GM23338 (cell line): ENCODE data around the gene UBE2QL1. TPM values are rescaled to one million over a fixed set of nuclear protein-coding genes. Genes with fewer than 3 reads are reported as not detected.

Source experiments
- ATAC-seq: fragments of 200-7000 bp; cut with Tn5 transposase; 3 replicates; pipeline ENCODE4 v1.9.1; 2020
- DNase-seq: peaks from one replicate; pipeline ENCODE4 v3.0.0-alpha.2; 2015; ENCODE audit warnings: low spot score
- H2AFZ ChIP-seq: fragments of 200-600 bp; sonication (generic); 2 replicates; pipeline ENCODE4 v1.8.0; 2016; ENCODE audit warnings: antibody characterized with exemption, mild to moderate bottlenecking, moderate library complexity
- H3F3A ChIP-seq: fragments of 200-600 bp; sonication (generic); replicated peaks from 2 replicates; pipeline ENCODE4 v1.8.0; 2017; ENCODE audit warnings: antibody characterized with exemption, mixed run types, low read depth
- H3K27ac ChIP-seq: fragments of 200-600 bp; sonication (generic); 2 replicates; pipeline ENCODE4 v1.6.1; 2016; ENCODE audit warnings: low read depth
- H3K27me3 ChIP-seq: fragments of 200-600 bp; sonication (generic); 2 replicates; pipeline ENCODE4 v1.8.0; 2016; ENCODE audit warnings: mild to moderate bottlenecking, mixed run types, moderate library complexity; ENCODE audit not compliant: insufficient read depth
- H3K36me3 ChIP-seq: fragments of 200-600 bp; sonication (generic); 2 replicates; pipeline ENCODE4 v1.8.0; 2016; ENCODE audit warnings: mild to moderate bottlenecking; ENCODE audit not compliant: insufficient read depth
- H3K4me1 ChIP-seq: fragments of 200-600 bp; sonication (generic); 2 replicates; pipeline ENCODE4 v1.8.0; 2016; ENCODE audit warnings: mild to moderate bottlenecking, moderate library complexity; ENCODE audit not compliant: insufficient read depth
- H3K4me2 ChIP-seq: fragments of 200-600 bp; sonication (generic); 2 replicates; pipeline ENCODE4 v1.7.1; 2017; ENCODE audit warnings: mixed run types
- H3K4me3 ChIP-seq: fragments of 200-600 bp; sonication (generic); 2 replicates; pipeline ENCODE4 v1.6.1; 2016; ENCODE audit warnings: mixed run types
- H3K79me2 ChIP-seq: fragments of 200-600 bp; sonication (generic); replicated peaks from 2 replicates; pipeline ENCODE4 v1.8.0; 2017; ENCODE audit warnings: mild to moderate bottlenecking; ENCODE audit not compliant: insufficient read depth
- H3K9me2 ChIP-seq: fragments of 200-600 bp; sonication (generic); 2 replicates; pipeline ENCODE4 v1.8.0; 2017; ENCODE audit not compliant: insufficient read depth
- H4K20me1 ChIP-seq: fragments of 200-600 bp; sonication (generic); replicated peaks from 2 replicates; pipeline ENCODE4 v1.8.0; 2017; ENCODE audit warnings: mild to moderate bottlenecking; ENCODE audit not compliant: insufficient read depth
- H3K27ac Mint-ChIP-seq: 2 replicates; pipeline ENCODE4 v1.8.0; 2020; ENCODE audit warnings: inconsistent platforms, mild to moderate bottlenecking, moderate library complexity, mixed read lengths
- H3K27me3 Mint-ChIP-seq: 3 replicates; pipeline ENCODE4 v1.8.0; 2022; ENCODE audit warnings: low read depth, mild to moderate bottlenecking, moderate library complexity, mixed read lengths, inconsistent platforms; ENCODE audit not compliant: insufficient read depth, poor library complexity
- H3K36me3 Mint-ChIP-seq: 3 replicates; pipeline ENCODE4 v1.8.0; 2021; ENCODE audit warnings: low read depth, mild to moderate bottlenecking, inconsistent platforms, moderate library complexity, mixed read lengths
- H3K4me1 Mint-ChIP-seq: 3 replicates; pipeline ENCODE4 v1.8.0; 2020; ENCODE audit warnings: mild to moderate bottlenecking, inconsistent platforms, mixed read lengths
- H3K4me3 Mint-ChIP-seq: 3 replicates; pipeline ENCODE4 v1.8.0; 2021; ENCODE audit warnings: moderate library complexity, mild to moderate bottlenecking, inconsistent platforms, mixed read lengths
- H3K9me3 Mint-ChIP-seq: 3 replicates; pipeline ENCODE4 v1.8.0; 2020; ENCODE audit warnings: moderate library complexity, mild to moderate bottlenecking, inconsistent platforms, mixed read lengths
- CREB1 ChIP-seq: fragments of 250-450 bp; sonication (Bioruptor Pico); IDR thresholded peaks from 2 replicates; pipeline ENCODE4 v1.5.0; 2020; ENCODE audit warnings: low read depth, mild to moderate bottlenecking, moderate library complexity
- CTCF ChIP-seq, 2 experiments: fragments of 200-600 bp in 1 of 2; sonication (generic) in 1 of 2; conservative IDR thresholded peaks; 2 replicates each; pipeline versions ENCODE4 v1.5.1 to v1.6.1; 2016 to 2017; ENCODE audit warnings: antibody characterized with exemption in 2 of 2, low read depth in 2 of 2, mild to moderate bottlenecking in 2 of 2, moderate library complexity in 1 of 2
- ETS1 ChIP-seq: IDR thresholded peaks from 2 replicates; pipeline ENCODE4 v1.6.1; 2016; ENCODE audit warnings: antibody characterized with exemption
- EZH2 ChIP-seq: fragments of 200-600 bp; sonication (generic); IDR thresholded peaks from one replicate; pipeline ENCODE4 v1.8.0; 2017; ENCODE audit warnings: antibody characterized with exemption, mild to moderate bottlenecking, low read depth; ENCODE audit not compliant: unreplicated experiment
- EZH2phosphoT487 ChIP-seq: fragments of 200-600 bp; sonication (generic); IDR thresholded peaks from one replicate; pipeline ENCODE4 v1.8.1; 2018; ENCODE audit warnings: antibody characterized with exemption; ENCODE audit not compliant: unreplicated experiment
- JUNB ChIP-seq: IDR thresholded peaks from one replicate; pipeline ENCODE4 v1.6.1; 2016; ENCODE audit warnings: antibody characterized with exemption; ENCODE audit not compliant: unreplicated experiment
- NANOG ChIP-seq: IDR thresholded peaks from 2 replicates; pipeline ENCODE4 v1.6.1; 2016; ENCODE audit warnings: antibody characterized with exemption, borderline replicate concordance
- POLR2AphosphoS5 ChIP-seq: IDR thresholded peaks from 2 replicates; pipeline ENCODE4 v1.6.1; 2016; ENCODE audit warnings: antibody characterized with exemption, low read depth
- REST ChIP-seq: IDR thresholded peaks from one replicate; pipeline ENCODE4 v1.6.1; 2018; ENCODE audit warnings: antibody characterized with exemption; ENCODE audit not compliant: unreplicated experiment
- STAT1 ChIP-seq: IDR thresholded peaks from one replicate; pipeline ENCODE4 v1.6.1; 2016; ENCODE audit warnings: antibody characterized with exemption; ENCODE audit not compliant: unreplicated experiment
- ZNF114 ChIP-seq: fragments of 250-450 bp; sonication (Bioruptor Pico); IDR thresholded peaks from 2 replicates; pipeline ENCODE4 v1.5.0; 2020; ENCODE audit warnings: mild to moderate bottlenecking, moderate library complexity
- ZNF331 ChIP-seq: fragments of 250-450 bp; sonication (Bioruptor Pico); IDR thresholded peaks from 2 replicates; pipeline ENCODE4 v1.5.0; 2020; ENCODE audit warnings: low read depth, mild to moderate bottlenecking, moderate library complexity
- ZNF462 ChIP-seq: fragments of 250-450 bp; sonication (Bioruptor Pico); IDR thresholded peaks from 2 replicates; pipeline ENCODE4 v1.5.0; 2020; ENCODE audit warnings: mild to moderate bottlenecking, moderate library complexity
- polyA plus RNA-seq: library from polyadenylated mRNA; unstranded; fragments of >200 nt; fragmentation: Nextera tagmentation; extraction: Ambion mirVana; gene quantifications from 2 replicates; pipeline ENCODE4 v1.2.1, GENCODE V29; 2016
- total RNA-seq: library from RNA; depleted of rRNA; stranded (reverse); fragments of >200 nt; shearing (Covaris generic); gene quantifications from 2 replicates; pipeline ENCODE4 v1.2.3, GENCODE V29; 2014

Gene UBE2QL1
- total and polyA plus RNA-seq, 2 experiments from 2014 or later, result 0.40 to 0.83 TPM

- no peak overlapping the region for H3K4me2 ChIP-seq
- ATAC-seq (no peak), DNase-seq (no peak)
- H3K4me1 Mint-ChIP-seq, result no peaks in the 10 kb centered on the region
- no peaks in the 10 kb centered on the region; the same call in 1 of the 2 replicates for H3K9me2 ChIP-seq
- H3K4me3 Mint-ChIP-seq, result no peak overlapping the region
- H3K27ac ChIP-seq, result no peak overlapping the region
- H3K4me3 ChIP-seq, result no peak overlapping the region
- H3K27me3 Mint-ChIP-seq, result peaks cover 10% of the 10 kb centered on the region
- TF ChIP-seq CTCF (conservative IDR thresholded peaks at IDR 0.05; ENCODE audit: low read depth in 2 of 2) (no peak), ETS1 (no peak), POLR2AphosphoS5 (no peak), STAT1 (no peak), EZH2phosphoT487 (no peak), EZH2 (no peak), ZNF114 (no peak), REST (no peak), JUNB (no peak), ZNF462 (CRISPR knock-in tag) (no peak), CREB1 (no peak), ZNF331 (CRISPR knock-in tag) (no peak), NANOG (no peak)
- H2AFZ ChIP-seq, result no peak overlapping the region
- no peak overlapping the region for H3K27ac Mint-ChIP-seq
- no peaks in the 10 kb centered on the region; the same call in 1 of the 3 replicates for H3K9me3 Mint-ChIP-seq
- no peaks in the 10 kb centered on the region for H4K20me1 ChIP-seq
- no peaks in the 10 kb centered on the region for H3K36me3 Mint-ChIP-seq
- H3K36me3 ChIP-seq, result no peaks in the 10 kb centered on the region
- no peaks in the 10 kb centered on the region for H3K27me3 ChIP-seq
- H3K4me1 ChIP-seq, result no peaks in the 10 kb centered on the region
- no peaks in the 10 kb centered on the region for H3K79me2 ChIP-seq
- H3F3A ChIP-seq, result no peaks in the 10 kb centered on the region
Measured at GRCh38 chr5:6503342-6503741, 54.7 kb downstream of the UBE2QL1 start.
